Measurements from ENCODE around the gene MGAT4C.
"Not testable (repeated sequence)": the region's sequence is repeated elsewhere in the genome, so short reads cannot be mapped to it uniquely, and the experiment has no call there.

The MGAT4C gene

GRCh38 chr12:86256163-86256562 lies at the start of gene MGAT4C:
TSS of gene MGAT4C (minus strand) at chr12:86256391.
- no peak for DNase-seq

GRCh38 chr12:86296396-86296795 lies 40.2 kb upstream of the MGAT4C start:
- DNase-seq = not testable (repeated sequence)

- DNase-seq = peak; percentile 29
Observed at GRCh38 chr12:86293682-86294240, 37.6 kb upstream of the MGAT4C start.

GRCh38 chr12:86292480-86292879 lies 36.3 kb upstream of the MGAT4C start:
- no peak for DNase-seq

GRCh38 chr12:86290615-86291014 lies 34.4 kb upstream of the MGAT4C start:
- no peak for DNase-seq

GRCh38 chr12:86286119-86286518 lies 29.9 kb upstream of the MGAT4C start:
- DNase-seq = no peak

GRCh38 chr12:86283620-86284019 lies 27.4 kb upstream of the MGAT4C start:
- DNase-seq = no peak

GRCh38 chr12:86275356-86275755 lies 19.2 kb upstream of the MGAT4C start:
- DNase-seq = no peak

GRCh38 chr12:86265329-86265695 lies 9.1 kb upstream of the MGAT4C start:
- DNase-seq = no peak

- no peak for DNase-seq
Observed at GRCh38 chr12:86264451-86265328, 8.5 kb upstream of the MGAT4C start.

- no peak for DNase-seq
Observed at GRCh38 chr12:86261578-86261977, 5.4 kb upstream of the MGAT4C start.

GRCh38 chr12:86261142-86261541 lies 5.0 kb upstream of the MGAT4C start:
- DNase-seq = peak; percentile 19

- DNase-seq = no peak
Observed at GRCh38 chr12:86260183-86260582, 4.0 kb upstream of the MGAT4C start.

GRCh38 chr12:86257134-86257533 lies 943 bp upstream of the MGAT4C start:
- no peak for DNase-seq

GRCh38 chr12:86254399-86255107 lies 1.6 kb downstream of the MGAT4C start:
- DNase-seq = no peak

- DNase-seq = peak; percentile 54
Observed at GRCh38 chr12:86249851-86250250, 6.3 kb downstream of the MGAT4C start.

- no peak for DNase-seq
Observed at GRCh38 chr12:86249276-86249675, 6.9 kb downstream of the MGAT4C start.

GRCh38 chr12:86247871-86248270 lies 8.3 kb downstream of the MGAT4C start:
- DNase-seq = no peak

- DNase-seq = no peak
Observed at GRCh38 chr12:86241600-86241999, 14.6 kb downstream of the MGAT4C start.

GRCh38 chr12:86234316-86234855 lies 21.8 kb downstream of the MGAT4C start:
- peak; percentile 47 for DNase-seq

GRCh38 chr12:86233126-86233525 lies 23.1 kb downstream of the MGAT4C start:
- peak; percentile 40 for DNase-seq

- peak; percentile 67 for DNase-seq
Observed at GRCh38 chr12:86230516-86231146, 25.6 kb downstream of the MGAT4C start.

- no peak for DNase-seq
Observed at GRCh38 chr12:86229772-86230171, 26.4 kb downstream of the MGAT4C start.
